BLaER1 (cell line): ENCODE data around the gene PWWP2B.

Source experiments
- H3K27ac ChIP-seq: shearing (Covaris generic); formaldehyde crosslinking; 2 replicates; pipeline ENCODE4 v1.8.1; 2022
- H3K27me3 ChIP-seq: shearing (Covaris generic); formaldehyde crosslinking; 2 replicates; pipeline ENCODE4 v1.8.1; 2022
- H3K36me3 ChIP-seq: shearing (Covaris generic); formaldehyde crosslinking; 2 replicates; pipeline ENCODE4 v1.8.1; 2022
- H3K4me1 ChIP-seq: shearing (Covaris generic); formaldehyde crosslinking; 2 replicates; pipeline ENCODE4 v1.8.1; 2022
- H3K4me2 ChIP-seq: shearing (Covaris generic); formaldehyde crosslinking; 2 replicates; pipeline ENCODE4 v1.8.1; 2022
- H3K4me3 ChIP-seq: shearing (Covaris generic); formaldehyde crosslinking; 2 replicates; pipeline ENCODE4 v1.8.1; 2022
- H3K9ac ChIP-seq: shearing (Covaris generic); formaldehyde crosslinking; 2 replicates; pipeline ENCODE4 v1.8.1; 2022
- H3K9me3 ChIP-seq: shearing (Covaris generic); formaldehyde crosslinking; 2 replicates; pipeline ENCODE4 v1.8.1; 2022
- H4K20me1 ChIP-seq: shearing (Covaris generic); formaldehyde crosslinking; 2 replicates; pipeline ENCODE4 v1.8.1; 2022
- Cebpa-rat ChIP-seq: shearing (Covaris generic); IDR thresholded peaks from 2 replicates; pipeline ENCODE4 v1.8.1; 2022

The PWWP2B gene

DNA sequence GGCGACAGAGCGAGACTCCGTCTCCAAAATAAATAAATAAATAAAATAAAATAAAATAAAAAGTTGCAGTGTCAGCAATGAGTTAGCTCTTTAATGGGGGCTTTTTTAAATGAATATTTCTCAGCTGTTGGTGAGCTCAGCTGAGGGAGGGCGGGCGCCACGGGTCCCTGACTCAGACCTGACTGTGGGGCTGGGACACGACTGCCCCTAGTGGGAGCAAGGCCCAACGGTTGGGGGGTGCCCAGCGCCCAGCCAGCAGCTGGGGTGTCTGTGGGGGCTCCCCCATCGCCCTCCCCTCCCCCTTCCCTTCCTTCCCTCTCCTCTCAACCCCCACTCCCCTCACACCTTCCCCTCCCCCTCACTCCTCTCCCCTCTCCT, 46.6 kb downstream of the PWWP2B start:
- H3K27ac ChIP-seq, result 0 out of 2 replicates have a peak overlapping the region, but pooled peaks have one; percentile 9
- no peak overlapping the region for H3K9ac ChIP-seq
- no peaks in the 10 kb centered on the region for H3K36me3 ChIP-seq
- no peaks in the 10 kb centered on the region for H3K9me3 ChIP-seq
- H3K27me3 ChIP-seq, result no peaks in the 10 kb centered on the region
- peaks cover 89% of the 10 kb centered on the region for H3K4me1 ChIP-seq
- H3K4me3 ChIP-seq, result no peak overlapping the region
- no peak for TF ChIP-seq Cebpa-rat
- H4K20me1 ChIP-seq, result no peaks in the 10 kb centered on the region
- peak overlapping the region; percentile 70 for H3K4me2 ChIP-seq

- no peak overlapping the region for H3K4me3 ChIP-seq
- H3K4me2 ChIP-seq, result peak overlapping the region; percentile 87
- H3K4me1 ChIP-seq, result peaks cover 83% of the 10 kb centered on the region
- no peak for TF ChIP-seq Cebpa-rat
- peak overlapping the region; percentile 96; the same call in 1 of the 2 replicates for H3K27ac ChIP-seq
- no peaks in the 10 kb centered on the region for H3K9me3 ChIP-seq
- no peaks in the 10 kb centered on the region for H3K27me3 ChIP-seq
- no peak overlapping the region for H3K9ac ChIP-seq
- no peaks in the 10 kb centered on the region for H3K36me3 ChIP-seq
- H4K20me1 ChIP-seq, result no peaks in the 10 kb centered on the region
Measured at GRCh38 chr10:132443983-132444876, 47.2 kb downstream of the PWWP2B start.

GRCh38 chr10:132444877-132445351, 47.9 kb downstream of the PWWP2B start:
- Histone ChIP-seq H3K27ac (peak overlapping the region; percentile 96), H4K20me1 (no peaks in the 10 kb centered on the region), H3K4me1 (peaks cover 83% of the 10 kb centered on the region), H3K4me2 (peak overlapping the region; percentile 87), H3K4me3 (no peak overlapping the region), H3K27me3 (no peaks in the 10 kb centered on the region), H3K9ac (no peak overlapping the region), H3K9me3 (no peaks in the 10 kb centered on the region), H3K36me3 (no peaks in the 10 kb centered on the region)
- TF ChIP-seq Cebpa-rat, result no peak

DNA sequence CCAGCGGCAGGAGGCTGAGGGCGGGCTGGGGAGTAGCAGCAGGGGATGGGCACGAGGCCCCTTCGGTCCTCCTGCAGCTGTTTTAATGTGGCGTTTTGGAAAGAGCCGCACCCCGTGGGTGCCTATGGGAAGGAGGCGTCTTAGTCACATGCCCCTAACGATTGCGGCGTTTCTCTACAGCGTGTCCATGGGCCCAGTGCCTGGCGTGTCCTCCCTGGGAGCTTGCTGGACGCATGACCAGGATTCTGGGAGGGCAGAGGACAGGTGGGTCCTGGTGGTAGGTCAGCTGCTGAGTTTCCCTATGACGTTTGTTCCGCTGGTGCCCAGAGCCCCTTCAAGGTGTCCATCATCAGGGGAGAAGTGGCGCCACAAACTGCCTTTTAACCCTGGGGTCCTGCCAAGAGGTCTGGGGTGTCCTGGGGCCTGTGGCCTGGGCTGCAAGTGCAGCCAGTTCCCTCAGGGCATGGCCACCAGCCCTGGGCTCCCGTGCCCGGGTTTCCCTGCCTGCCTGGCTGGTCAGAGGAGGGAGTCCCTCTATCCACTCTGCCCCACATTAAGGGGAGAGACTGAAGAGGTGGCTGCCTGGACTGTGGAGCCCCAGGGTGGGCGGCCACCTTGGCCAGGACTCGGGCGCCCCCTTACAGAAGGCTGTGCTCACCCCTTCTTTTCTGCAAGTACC, 48.7 kb downstream of the PWWP2B start:
- no peak overlapping the region for H3K4me3 ChIP-seq
- no peaks in the 10 kb centered on the region for H3K9me3 ChIP-seq
- H3K36me3 ChIP-seq, result no peaks in the 10 kb centered on the region
- no peaks in the 10 kb centered on the region for H3K27me3 ChIP-seq
- no peaks in the 10 kb centered on the region for H4K20me1 ChIP-seq
- H3K4me2 ChIP-seq, result peak overlapping the region; percentile 87
- peak overlapping the region; percentile 41; the same call in 1 of the 2 replicates for H3K9ac ChIP-seq
- peak overlapping the region; percentile 96 for H3K27ac ChIP-seq
- TF ChIP-seq Cebpa-rat, result no peak
- H3K4me1 ChIP-seq, result peaks cover 81% of the 10 kb centered on the region

DNA sequence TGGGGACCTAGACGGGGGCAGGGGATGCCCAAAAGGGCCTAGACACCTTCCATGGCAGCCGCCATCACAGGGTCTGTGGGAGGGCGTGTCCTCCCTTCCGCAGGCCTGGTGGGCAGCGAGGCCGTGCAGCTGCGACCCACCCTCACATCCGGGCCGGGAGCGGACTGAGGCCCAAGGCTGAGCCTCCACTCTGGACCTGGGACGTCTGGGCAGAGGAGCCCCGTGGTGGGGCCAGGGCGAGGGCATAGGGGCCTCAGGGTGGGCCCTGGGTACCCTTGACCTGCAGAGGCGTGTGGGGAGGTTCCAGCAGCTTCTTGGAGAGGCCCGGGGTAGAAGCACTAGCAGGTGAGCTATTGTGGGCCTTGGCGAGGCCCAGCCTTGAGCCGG, 49.2 kb downstream of the PWWP2B start:
- H3K9ac ChIP-seq, result peak overlapping the region; percentile 78
- peak overlapping the region; percentile 87 for H3K4me2 ChIP-seq
- peak overlapping the region; percentile 96 for H3K27ac ChIP-seq

DNA sequence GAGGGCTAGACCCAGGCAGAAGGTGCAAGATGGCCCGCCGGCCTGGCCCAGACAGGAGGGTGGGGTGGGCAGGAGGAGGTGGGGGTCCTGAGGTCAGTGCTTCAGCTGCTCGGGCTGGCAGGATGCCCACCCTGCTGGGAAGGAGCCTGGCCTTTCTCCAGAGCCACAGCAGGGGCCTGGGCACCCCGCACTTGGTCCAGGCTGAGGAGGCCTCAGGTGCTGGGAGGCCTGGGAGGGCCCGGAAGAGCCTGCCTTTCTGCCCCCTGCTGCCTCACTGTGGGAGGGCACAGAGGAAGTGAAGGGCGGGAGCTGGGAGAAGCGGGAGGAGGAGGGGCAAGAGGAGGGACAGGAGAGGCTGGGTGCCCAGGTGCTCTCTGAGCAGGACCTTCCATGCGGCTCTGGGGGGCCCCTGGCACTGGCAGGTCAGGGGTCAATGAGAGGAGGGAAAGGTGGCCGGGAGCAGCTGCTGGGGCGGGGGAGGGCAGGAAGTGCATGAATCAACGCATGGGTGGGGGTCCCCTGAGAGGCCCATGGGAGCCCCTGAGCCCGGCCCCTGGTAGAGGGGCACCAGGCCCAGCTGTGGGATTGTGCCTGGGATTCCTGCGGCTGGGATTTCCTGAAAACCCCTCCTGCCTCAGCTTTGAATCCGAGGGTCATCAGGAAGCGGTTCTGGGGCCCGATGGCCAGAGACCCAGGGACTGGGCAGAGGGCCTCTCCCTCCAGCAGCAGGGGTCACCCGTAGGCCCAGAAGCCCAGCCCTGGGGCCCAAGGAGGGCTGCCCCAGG, 49.9 kb downstream of the PWWP2B start:
- Histone ChIP-seq H3K27me3 (no peaks in the 10 kb centered on the region), H3K4me2 (peak overlapping the region; percentile 87), H3K4me1 (peaks cover 81% of the 10 kb centered on the region), H3K9ac (peak overlapping the region; percentile 78), H3K4me3 (peak overlapping the region; percentile 56), H3K36me3 (no peaks in the 10 kb centered on the region), H4K20me1 (no peaks in the 10 kb centered on the region), H3K9me3 (no peaks in the 10 kb centered on the region), H3K27ac (peak overlapping the region; percentile 96)
- no peak for TF ChIP-seq Cebpa-rat

More for the DNA sequence above, 49.2 kb downstream of the PWWP2B start:
- no peak for TF ChIP-seq Cebpa-rat
- H3K4me3 ChIP-seq, result peak overlapping the region; percentile 56; the same call in 1 of the 2 replicates
- H3K9me3 ChIP-seq, result no peaks in the 10 kb centered on the region
- peaks cover 81% of the 10 kb centered on the region for H3K4me1 ChIP-seq
- H3K36me3 ChIP-seq, result no peaks in the 10 kb centered on the region
- H4K20me1 ChIP-seq, result no peaks in the 10 kb centered on the region
- H3K27me3 ChIP-seq, result no peaks in the 10 kb centered on the region

DNA sequence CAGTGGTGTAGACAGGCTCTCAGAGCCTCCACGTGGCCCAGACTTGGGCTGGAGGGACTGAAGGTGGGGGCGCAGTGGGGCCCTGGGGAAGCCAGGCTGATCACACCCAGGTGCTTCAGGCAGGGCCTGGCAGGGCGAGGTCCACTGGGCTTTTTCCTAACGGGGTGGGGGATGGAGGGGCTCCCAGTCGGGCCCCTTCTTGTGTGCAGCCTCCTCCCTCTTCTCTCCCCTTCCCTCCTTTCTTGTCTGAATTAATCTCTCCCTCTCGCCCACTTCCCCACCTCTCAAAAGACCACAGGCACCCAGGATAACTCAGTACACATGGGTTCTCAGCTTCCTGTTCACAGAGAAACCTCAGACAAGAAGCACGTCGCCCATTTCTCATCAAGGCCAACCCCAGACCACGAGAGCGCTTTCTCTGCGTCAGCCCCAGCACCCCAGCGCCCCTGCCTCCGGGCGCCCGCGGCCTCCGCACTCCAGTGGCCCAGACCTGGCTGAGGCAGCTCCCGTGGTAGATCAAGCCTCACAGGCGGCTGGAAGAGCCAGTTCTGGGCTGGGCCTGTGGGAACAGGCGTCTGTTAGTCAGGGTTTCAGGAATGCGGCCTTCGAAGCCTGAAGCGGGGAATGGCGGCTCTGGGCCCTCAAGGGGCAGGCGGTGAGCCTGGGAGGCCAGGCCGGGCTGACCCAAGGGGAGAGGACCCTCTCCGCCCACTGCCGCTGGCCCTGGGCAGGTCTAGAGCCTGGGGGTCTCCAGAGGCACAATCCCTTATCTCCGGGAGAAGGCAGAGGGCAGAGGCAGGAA, 50.6 kb downstream of the PWWP2B start:
- H4K20me1 ChIP-seq, result no peaks in the 10 kb centered on the region
- peak overlapping the region; percentile 96 for H3K27ac ChIP-seq
- TF ChIP-seq Cebpa-rat, result no peak
- no peaks in the 10 kb centered on the region for H3K36me3 ChIP-seq
- peak overlapping the region; percentile 56 for H3K4me3 ChIP-seq
- no peaks in the 10 kb centered on the region for H3K27me3 ChIP-seq
- no peaks in the 10 kb centered on the region for H3K9me3 ChIP-seq
- H3K4me2 ChIP-seq, result peak overlapping the region; percentile 87
- H3K4me1 ChIP-seq, result peaks cover 82% of the 10 kb centered on the region
- H3K9ac ChIP-seq, result peak overlapping the region; percentile 78

DNA sequence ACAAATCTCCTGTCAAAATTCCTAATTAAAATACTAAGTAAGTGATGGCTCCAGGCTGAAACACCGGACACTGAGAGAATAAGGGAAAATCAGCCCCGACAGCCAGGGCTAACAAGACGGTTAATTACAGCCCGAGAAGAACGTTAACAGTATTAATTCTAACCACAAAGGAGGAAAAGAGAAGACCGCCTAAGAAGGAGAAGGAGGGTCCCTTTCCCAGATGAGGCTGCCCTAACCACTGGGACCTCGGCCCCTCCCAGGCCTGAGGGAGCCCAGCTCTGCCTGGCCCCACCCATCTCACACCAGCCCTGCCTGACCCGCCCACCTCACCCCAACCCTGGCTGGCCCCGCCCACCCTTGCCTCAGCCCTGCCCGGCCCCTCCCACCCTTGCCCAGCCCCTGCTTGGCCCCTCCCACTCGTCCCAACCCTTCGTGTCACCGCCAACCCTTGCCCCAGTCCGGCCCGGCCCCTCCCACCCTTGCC, 51.3 kb downstream of the PWWP2B start:
- peak overlapping the region; percentile 78 for H3K9ac ChIP-seq
- peak overlapping the region; percentile 87 for H3K4me2 ChIP-seq
- H3K36me3 ChIP-seq, result no peaks in the 10 kb centered on the region
- no peaks in the 10 kb centered on the region for H4K20me1 ChIP-seq
- H3K27me3 ChIP-seq, result no peaks in the 10 kb centered on the region
- peaks cover 82% of the 10 kb centered on the region for H3K4me1 ChIP-seq
- H3K27ac ChIP-seq, result peak overlapping the region; percentile 96
- peak overlapping the region; percentile 56 for H3K4me3 ChIP-seq
- no peaks in the 10 kb centered on the region for H3K9me3 ChIP-seq
- no peak for TF ChIP-seq Cebpa-rat
